22Rv1 (cell line): Measurements from ENCODE around the gene ENHO.

Source experiments
- H3K27ac ChIP-seq: fragments of 450-650 bp; 2 replicates; pipeline ENCODE4 v1.5.1; 2017
- CTCF ChIP-seq: fragments of 450-650 bp; IDR thresholded peaks from 2 replicates; pipeline ENCODE4 v1.5.1; 2017; ENCODE audit warnings: mild to moderate bottlenecking
- ZFX ChIP-seq: fragments of 450-650 bp; IDR thresholded peaks from 2 replicates; pipeline ENCODE4 v1.6.1; 2017; ENCODE audit warnings: antibody characterized with exemption, borderline replicate concordance

Gene ENHO

GRCh38 chr9:34506623-34507022, 16.2 kb downstream of the ENHO start:
- TF ChIP-seq CTCF, result no peak
- TF ChIP-seq ZFX, result no peak
- no peak overlapping the region for H3K27ac ChIP-seq

- TF ChIP-seq ZFX, result no peak
- TF ChIP-seq CTCF, result no peak
- H3K27ac ChIP-seq, result no peak overlapping the region
Measured at GRCh38 chr9:34505370-34506120, 17.2 kb downstream of the ENHO start.

GRCh38 chr9:34503406-34503805, 19.4 kb downstream of the ENHO start:
- H3K27ac ChIP-seq, result no peak overlapping the region

GRCh38 chr9:34502891-34503290, 19.9 kb downstream of the ENHO start:
- H3K27ac ChIP-seq, result no peak overlapping the region
- TF ChIP-seq CTCF (no peak), ZFX (no peak)

More at GRCh38 chr9:34503406-34503805, 19.4 kb downstream of the ENHO start:
- TF ChIP-seq ZFX (no peak), CTCF (no peak)

- no peak overlapping the region for H3K27ac ChIP-seq
Measured at GRCh38 chr9:34502471-34502870, 20.3 kb downstream of the ENHO start.

GRCh38 chr9:34501889-34502425, 20.8 kb downstream of the ENHO start:
- TF ChIP-seq CTCF (no peak), ZFX (no peak)
- no peak overlapping the region for H3K27ac ChIP-seq

More at GRCh38 chr9:34502471-34502870, 20.3 kb downstream of the ENHO start:
- TF ChIP-seq ZFX, result no peak
- no peak for TF ChIP-seq CTCF

- H3K27ac ChIP-seq, result no peak overlapping the region
Measured at GRCh38 chr9:34501372-34501771, 21.4 kb downstream of the ENHO start.

More at GRCh38 chr9:34501372-34501771, 21.4 kb downstream of the ENHO start:
- TF ChIP-seq ZFX (no peak), CTCF (no peak)
